MCF 10A (cell line): Measurements from ENCODE around the gene PVALB. TPM values are rescaled to one million over a fixed set of nuclear protein-coding genes. Genes with fewer than 3 reads are reported as not detected.

ENCODE experiments used
- BruUV-seq: library from RNA; stranded (reverse); fragments of 400-500 nt; replicated peaks from 2 replicates; lab custom pipeline; 2021; lab: Mats Ljungman, UMichigan
- CTCF ChIA-PET: fragments of 300-600 bp; sonication (Branson Sonifier 250); formaldehyde crosslinking; extraction: SDS; loops from one replicate; lab custom pipeline; 2021; ENCODE audit warnings: antibody characterized with exemption, inconsistent platforms; lab: Yijun Ruan, JAX
- POLR2A ChIA-PET: fragments of 300-600, 350-650 bp; sonication (Branson Sonifier 250); formaldehyde crosslinking; extraction: SDS; loops from one replicate; lab custom pipeline; 2020; ENCODE audit warnings: antibody characterized with exemption, inconsistent platforms; lab: Yijun Ruan, JAX
- DNase-seq: peaks from one replicate; pipeline ENCODE4 v3.0.0-alpha.2; 2018; ENCODE audit not compliant: unreplicated experiment
- H3K27ac Mint-ChIP-seq: one replicate; pipeline ENCODE4 v1.8.0; 2022; ENCODE audit warnings: mild to moderate bottlenecking, low read depth, mixed read lengths; ENCODE audit not compliant: unreplicated experiment
- H3K27me3 Mint-ChIP-seq: one replicate; pipeline ENCODE4 v1.8.0; 2022; ENCODE audit warnings: mixed read lengths; ENCODE audit not compliant: insufficient read depth, unreplicated experiment
- H3K36me3 Mint-ChIP-seq: one replicate; pipeline ENCODE4 v1.8.0; 2022; ENCODE audit warnings: mild to moderate bottlenecking, moderate library complexity, mixed read lengths; ENCODE audit not compliant: insufficient read depth, unreplicated experiment
- H3K4me1 Mint-ChIP-seq: one replicate; pipeline ENCODE4 v1.8.0; 2022; ENCODE audit warnings: mixed read lengths; ENCODE audit not compliant: insufficient read depth, unreplicated experiment
- H3K4me3 Mint-ChIP-seq: one replicate; pipeline ENCODE4 v1.8.0; 2022; ENCODE audit warnings: mild to moderate bottlenecking, moderate library complexity, mixed read lengths; ENCODE audit not compliant: unreplicated experiment
- H3K9me3 Mint-ChIP-seq: one replicate; pipeline ENCODE4 v1.8.0; 2022; ENCODE audit warnings: mixed read lengths; ENCODE audit not compliant: unreplicated experiment
- intact Hi-C: fragments of 100-400 bp; cut with micrococcal nuclease; formaldehyde crosslinking; loops from 2 replicates; pipeline ENCODE4 v1.14.1; 2022
- total RNA-seq: library from RNA; stranded (reverse); gene quantifications from 2 replicates; pipeline ENCODE4 v1.2.3, GENCODE V29; 2022
- TF ChIP-seq, protein P1 (sequence below): fragments of 200-600 bp; IDR thresholded peaks from one replicate; pipeline ENCODE4 v1.8.0; 2022; ENCODE audit warnings: antibody characterized with exemption, mild to moderate bottlenecking; ENCODE audit not compliant: unreplicated experiment

The PVALB gene
- total RNA-seq, 1 experiment from 2014 or later = not detected

DNA sequence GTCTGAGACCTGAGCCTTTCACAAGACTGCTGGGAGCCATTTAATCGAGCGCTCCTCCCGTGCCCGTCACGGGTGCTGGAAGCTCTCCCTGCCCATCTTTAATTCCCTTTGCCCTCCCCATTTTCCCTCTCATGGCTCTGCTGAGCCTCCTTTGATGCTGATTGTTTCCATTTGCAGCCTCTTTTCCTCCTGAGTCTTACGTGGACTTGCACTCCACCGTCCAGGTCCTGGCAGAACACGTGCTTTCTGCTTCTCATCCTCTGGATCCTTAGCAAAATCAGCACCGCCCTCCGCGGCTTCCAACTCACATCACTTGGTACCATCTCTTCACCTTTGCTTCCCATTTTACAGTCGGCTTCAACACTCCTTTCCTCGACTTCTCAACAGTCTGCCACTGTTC, 48.2 kb downstream of the PVALB start:
- CTCF ChIA-PET = interaction anchor here (0.7 to 13.8 kb wide), 3 partner anchors 12 to 258 kb away, joined by 3 to 158 read pairs (median 4); no protein-coding TSS in a partner anchor
- no peaks in the 10 kb centered on the region for H3K9me3 Mint-ChIP-seq
- H3K4me3 Mint-ChIP-seq = no peak overlapping the region
- POLR2A ChIA-PET = interaction anchor here (1.9 kb wide), 1 partner anchor 15 kb away, joined by 5 read pairs; no protein-coding TSS in a partner anchor
- no TSS peak for BruUV-seq
- no peak overlapping the region for H3K27ac Mint-ChIP-seq
- intact Hi-C loops = no loop called here
- H3K27me3 Mint-ChIP-seq = no peaks in the 10 kb centered on the region
- H3K36me3 Mint-ChIP-seq = peaks cover 4% of the 10 kb centered on the region
- H3K4me1 Mint-ChIP-seq = peaks cover 16% of the 10 kb centered on the region
- TF ChIP-seq, protein P1, sequence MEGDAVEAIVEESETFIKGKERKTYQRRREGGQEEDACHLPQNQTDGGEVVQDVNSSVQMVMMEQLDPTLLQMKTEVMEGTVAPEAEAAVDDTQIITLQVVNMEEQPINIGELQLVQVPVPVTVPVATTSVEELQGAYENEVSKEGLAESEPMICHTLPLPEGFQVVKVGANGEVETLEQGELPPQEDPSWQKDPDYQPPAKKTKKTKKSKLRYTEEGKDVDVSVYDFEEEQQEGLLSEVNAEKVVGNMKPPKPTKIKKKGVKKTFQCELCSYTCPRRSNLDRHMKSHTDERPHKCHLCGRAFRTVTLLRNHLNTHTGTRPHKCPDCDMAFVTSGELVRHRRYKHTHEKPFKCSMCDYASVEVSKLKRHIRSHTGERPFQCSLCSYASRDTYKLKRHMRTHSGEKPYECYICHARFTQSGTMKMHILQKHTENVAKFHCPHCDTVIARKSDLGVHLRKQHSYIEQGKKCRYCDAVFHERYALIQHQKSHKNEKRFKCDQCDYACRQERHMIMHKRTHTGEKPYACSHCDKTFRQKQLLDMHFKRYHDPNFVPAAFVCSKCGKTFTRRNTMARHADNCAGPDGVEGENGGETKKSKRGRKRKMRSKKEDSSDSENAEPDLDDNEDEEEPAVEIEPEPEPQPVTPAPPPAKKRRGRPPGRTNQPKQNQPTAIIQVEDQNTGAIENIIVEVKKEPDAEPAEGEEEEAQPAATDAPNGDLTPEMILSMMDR = no peak
- no peak for DNase-seq

DNA sequence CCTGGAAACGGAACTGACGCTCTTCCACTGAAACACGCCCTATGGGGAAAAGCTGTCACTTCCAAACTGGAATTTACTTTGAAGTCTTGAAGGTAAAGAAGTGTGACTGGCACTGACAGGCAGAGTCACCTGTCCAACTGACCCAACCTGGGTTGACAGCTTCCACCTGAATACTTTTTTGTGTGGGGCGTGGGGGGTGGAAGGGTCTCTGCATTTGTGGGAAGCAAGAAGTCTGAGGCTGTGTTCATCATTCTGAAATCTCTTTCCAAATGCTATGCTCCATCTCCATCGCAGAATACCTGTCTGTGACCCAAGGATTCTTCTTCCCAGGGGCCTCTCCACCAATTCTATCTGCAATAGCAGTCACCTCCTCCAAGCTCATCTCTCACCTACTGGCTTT, 48.7 kb downstream of the PVALB start:
- no TSS peak for BruUV-seq
- H3K4me3 Mint-ChIP-seq = no peak overlapping the region
- no peaks in the 10 kb centered on the region for H3K27me3 Mint-ChIP-seq
- intact Hi-C loops = no loop called here
- TF ChIP-seq, protein P1 = no peak
- H3K36me3 Mint-ChIP-seq = peaks cover 4% of the 10 kb centered on the region
- H3K9me3 Mint-ChIP-seq = no peaks in the 10 kb centered on the region
- H3K4me1 Mint-ChIP-seq = peaks cover 19% of the 10 kb centered on the region
- no peak for DNase-seq
- no peak overlapping the region for H3K27ac Mint-ChIP-seq
- ChIA-PET POLR2A (interaction anchor here (1.9 kb wide), 1 partner anchor 15 kb away, joined by 5 read pairs; no protein-coding TSS in a partner anchor), CTCF (interaction anchor here (0.7 to 13.8 kb wide), 3 partner anchors 11 to 257 kb away, joined by 3 to 158 read pairs (median 4); no protein-coding TSS in a partner anchor)

- Mint-ChIP-seq H3K9me3 (no peaks in the 10 kb centered on the region), H3K4me3 (no peak overlapping the region), H3K27ac (peak overlapping the region; percentile 59), H3K27me3 (no peaks in the 10 kb centered on the region), H3K36me3 (no peaks in the 10 kb centered on the region), H3K4me1 (peaks cover 29% of the 10 kb centered on the region)
- DNase-seq = no peak
- POLR2A ChIA-PET = interaction anchor here (0.7 to 1.1 kb wide), 3 partner anchors 9 to 426 kb away, joined by 3 to 5 read pairs (median 3); partner anchors contain the start of gene IFT27
- intact Hi-C loops = no loop called here
- CTCF ChIA-PET = interaction anchor here (1.0 to 13.8 kb wide), 6 partner anchors 7 to 256 kb away, joined by 3 to 158 read pairs (median 5); no protein-coding TSS in a partner anchor
- BruUV-seq = no TSS peak
- TF ChIP-seq, protein P1 = no peak
Observed at GRCh38 chr22:36767035-36767775, 49.6 kb downstream of the PVALB start.

DNA sequence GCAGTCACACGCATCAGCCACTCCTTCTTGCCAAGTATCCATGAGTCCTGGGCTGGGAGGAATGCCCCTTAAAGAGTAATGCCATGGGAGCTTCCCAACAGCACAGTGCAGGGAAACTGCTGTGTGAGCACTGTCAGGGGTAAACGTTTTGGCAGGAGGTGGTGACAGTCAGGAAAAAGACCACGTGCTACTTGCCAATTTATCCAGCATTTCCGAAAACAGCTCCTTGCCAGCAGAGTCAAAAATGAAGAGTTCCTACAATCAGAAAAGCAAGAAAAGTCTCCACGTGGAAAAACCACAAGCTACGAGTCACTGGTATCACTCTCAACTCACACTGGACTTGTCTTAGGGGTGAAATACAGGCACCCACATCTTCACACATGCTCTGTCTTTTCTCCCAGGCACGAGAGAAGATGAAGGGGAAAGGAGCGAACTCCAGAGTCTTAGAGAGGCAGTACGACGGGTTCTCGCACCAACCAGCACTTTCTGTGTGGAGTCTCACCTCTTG, 50.8 kb downstream of the PVALB start:
- BruUV-seq = no TSS peak
- peaks cover 29% of the 10 kb centered on the region for H3K4me1 Mint-ChIP-seq
- no peaks in the 10 kb centered on the region for H3K36me3 Mint-ChIP-seq
- ChIA-PET CTCF (interaction anchor here (0.6 to 13.8 kb wide), 7 partner anchors 8 to 219 kb away, joined by 3 to 158 read pairs (median 4); no protein-coding TSS in a partner anchor), POLR2A (interaction anchor here (0.7 to 6.8 kb wide), 4 partner anchors 9 to 230 kb away, joined by 3 to 69 read pairs (median 4); partner anchors contain the start of gene IFT27)
- intact Hi-C loops = no loop called here
- no peak for DNase-seq
- H3K9me3 Mint-ChIP-seq = no peaks in the 10 kb centered on the region
- TF ChIP-seq, protein P1 = no peak
- H3K27me3 Mint-ChIP-seq = no peaks in the 10 kb centered on the region
- peak overlapping the region; percentile 42 for H3K27ac Mint-ChIP-seq
- H3K4me3 Mint-ChIP-seq = no peak overlapping the region
